HEK293 (cell line): Measurements from ENCODE around the gene GPRC5D.

Experiments
- CTCF ChIA-PET: fragments of 350-600 bp; formaldehyde crosslinking; extraction: SDS; loops from one replicate; lab custom pipeline; 2021; ENCODE audit warnings: antibody characterized with exemption; lab: Yijun Ruan, JAX
- POLR2A ChIA-PET: fragments of 300-600 bp; formaldehyde crosslinking; extraction: SDS; loops from one replicate; lab custom pipeline; 2020; ENCODE audit warnings: antibody characterized with exemption, inconsistent platforms; lab: Yijun Ruan, JAX
- H3K27ac ChIP-seq: fragments of 200-500 bp; sonication (Bioruptor generic); 2 replicates; pipeline ENCODE4 v1.5.1; 2014; ENCODE audit warnings: low read depth, low read length, control low read depth, inconsistent platforms; ENCODE audit errors: extremely low read depth
- H3K36me3 ChIP-seq, 2 experiments: fragments of 200-500 bp in 1 of 2; sonication (Bioruptor generic) in 1 of 2; 1 replicate in 1 of 2; 2 replicates in 1 of 2; pipeline ENCODE4 v1.5.1; 2014 to 2017; ENCODE audit warnings: inconsistent platforms in 2 of 2, low read length in 2 of 2; ENCODE audit not compliant: control insufficient read depth in 2 of 2, insufficient read depth in 1 of 2
- H3K4me1 ChIP-seq: fragments of 200-500 bp; sonication (Bioruptor generic); 2 replicates; pipeline ENCODE4 v1.5.1; 2014; ENCODE audit warnings: mild to moderate bottlenecking, low read length, inconsistent platforms; ENCODE audit not compliant: control insufficient read depth, insufficient read depth
- H3K4me3 ChIP-seq: 2 replicates; pipeline ENCODE4 v1.5.1; 2011; ENCODE audit warnings: low read depth, mild to moderate bottlenecking, control low read depth, low read length, moderate library complexity
- H3K9me3 ChIP-seq: fragments of 200-500 bp; sonication (Bioruptor generic); 2 replicates; pipeline ENCODE4 v1.5.1; 2014; ENCODE audit warnings: low read depth, low read length, inconsistent platforms; ENCODE audit not compliant: control insufficient read depth, insufficient read depth
- FEZF1 ChIP-seq: fragments of 450-650 bp; formaldehyde crosslinking; IDR thresholded peaks from 2 replicates; pipeline ENCODE4 v1.5.1; 2016; ENCODE audit warnings: missing biosample characterization, missing genetic modification characterization
- GLIS2 ChIP-seq: fragments of 450-650 bp; formaldehyde crosslinking; IDR thresholded peaks from 2 replicates; pipeline ENCODE4 v1.5.1; 2016; ENCODE audit warnings: missing biosample characterization, missing genetic modification characterization
- KLF1 ChIP-seq: fragments of 450-650 bp; formaldehyde crosslinking; IDR thresholded peaks from 2 replicates; pipeline ENCODE4 v1.5.1; 2016; ENCODE audit warnings: missing biosample characterization, missing genetic modification characterization
- KLF16 ChIP-seq: fragments of 450-650 bp; formaldehyde crosslinking; IDR thresholded peaks from 2 replicates; pipeline ENCODE4 v1.5.1; 2017; ENCODE audit warnings: missing biosample characterization, missing genetic modification characterization
- SCRT1 ChIP-seq: fragments of 450-650 bp; formaldehyde crosslinking; IDR thresholded peaks from 2 replicates; pipeline ENCODE4 v1.5.1; 2016; ENCODE audit warnings: missing biosample characterization, missing genetic modification characterization, borderline replicate concordance
- SCRT2 ChIP-seq: fragments of 450-650 bp; formaldehyde crosslinking; IDR thresholded peaks from 2 replicates; pipeline ENCODE4 v1.5.1; 2016; ENCODE audit warnings: missing biosample characterization, missing genetic modification characterization
- ZBTB17 ChIP-seq: fragments of 450-650 bp; formaldehyde crosslinking; IDR thresholded peaks from 2 replicates; pipeline ENCODE4 v1.5.1; 2016; ENCODE audit warnings: missing biosample characterization, missing genetic modification characterization
- ZEB2 ChIP-seq: fragments of 450-650 bp; formaldehyde crosslinking; IDR thresholded peaks from 2 replicates; pipeline ENCODE4 v1.5.1; 2016; ENCODE audit warnings: missing biosample characterization, missing genetic modification characterization
- ZFP3 ChIP-seq: fragments of 450-650 bp; formaldehyde crosslinking; IDR thresholded peaks from 2 replicates; pipeline ENCODE4 v1.5.1; 2016; ENCODE audit warnings: low read depth, missing biosample characterization, missing genetic modification characterization
- ZNF10 ChIP-seq: fragments of 450-650 bp; formaldehyde crosslinking; IDR thresholded peaks from 2 replicates; pipeline ENCODE4 v1.5.1; 2017; ENCODE audit warnings: missing biosample characterization, missing genetic modification characterization
- ZNF23 ChIP-seq: fragments of 450-650 bp; formaldehyde crosslinking; IDR thresholded peaks from 2 replicates; pipeline ENCODE4 v1.5.1; 2016; ENCODE audit warnings: missing biosample characterization, missing genetic modification characterization, borderline replicate concordance
- ZNF341 ChIP-seq: fragments of 450-650 bp; formaldehyde crosslinking; IDR thresholded peaks from 2 replicates; pipeline ENCODE4; 2016; ENCODE audit warnings: low read depth, missing biosample characterization, missing genetic modification characterization
- ZNF366 ChIP-seq: fragments of 450-650 bp; formaldehyde crosslinking; conservative IDR thresholded peaks from 2 replicates; pipeline ENCODE4 v1.5.1; 2016; ENCODE audit warnings: missing biosample characterization, missing genetic modification characterization
- ZNF391 ChIP-seq: fragments of 450-650 bp; formaldehyde crosslinking; IDR thresholded peaks from 2 replicates; pipeline ENCODE4 v1.5.1; 2016; ENCODE audit warnings: low read depth, missing biosample characterization, missing genetic modification characterization, borderline replicate concordance
- ZNF423 ChIP-seq: fragments of 450-650 bp; formaldehyde crosslinking; IDR thresholded peaks from 2 replicates; pipeline ENCODE4 v1.5.1; 2016; ENCODE audit warnings: missing biosample characterization, missing genetic modification characterization
- ZNF571 ChIP-seq: fragments of 450-650 bp; formaldehyde crosslinking; IDR thresholded peaks from 2 replicates; pipeline ENCODE4 v1.5.0; 2017; ENCODE audit warnings: missing biosample characterization, missing genetic modification characterization
- ZNF600 ChIP-seq: fragments of 450-650 bp; formaldehyde crosslinking; IDR thresholded peaks from 2 replicates; pipeline ENCODE4 v1.5.1; 2016; ENCODE audit warnings: missing biosample characterization, missing genetic modification characterization
- ZNF76 ChIP-seq: fragments of 450-650 bp; formaldehyde crosslinking; IDR thresholded peaks from 2 replicates; pipeline ENCODE4; 2016; ENCODE audit warnings: low read depth, missing biosample characterization, missing genetic modification characterization, borderline replicate concordance
- TF ChIP-seq, protein P1 (sequence below): fragments of 450-650 bp; formaldehyde crosslinking; IDR thresholded peaks from 2 replicates; pipeline ENCODE4 v1.5.1; 2016; ENCODE audit warnings: missing biosample characterization, missing genetic modification characterization
- TF ChIP-seq, protein P2 (sequence below): fragments of 450-650 bp; formaldehyde crosslinking; IDR thresholded peaks from 2 replicates; pipeline ENCODE4 v1.5.1; 2016; ENCODE audit warnings: missing biosample characterization, missing genetic modification characterization
- TF ChIP-seq, protein P3 (sequence below): fragments of 450-650 bp; formaldehyde crosslinking; IDR thresholded peaks from 2 replicates; pipeline ENCODE4 v1.5.1; 2017; ENCODE audit warnings: missing biosample characterization, missing genetic modification characterization
- TF ChIP-seq, protein P4 (sequence below): fragments of 450-650 bp; formaldehyde crosslinking; IDR thresholded peaks from 2 replicates; pipeline ENCODE4 v1.5.1; 2016; ENCODE audit warnings: missing biosample characterization, missing genetic modification characterization

GPRC5D gene

DNA sequence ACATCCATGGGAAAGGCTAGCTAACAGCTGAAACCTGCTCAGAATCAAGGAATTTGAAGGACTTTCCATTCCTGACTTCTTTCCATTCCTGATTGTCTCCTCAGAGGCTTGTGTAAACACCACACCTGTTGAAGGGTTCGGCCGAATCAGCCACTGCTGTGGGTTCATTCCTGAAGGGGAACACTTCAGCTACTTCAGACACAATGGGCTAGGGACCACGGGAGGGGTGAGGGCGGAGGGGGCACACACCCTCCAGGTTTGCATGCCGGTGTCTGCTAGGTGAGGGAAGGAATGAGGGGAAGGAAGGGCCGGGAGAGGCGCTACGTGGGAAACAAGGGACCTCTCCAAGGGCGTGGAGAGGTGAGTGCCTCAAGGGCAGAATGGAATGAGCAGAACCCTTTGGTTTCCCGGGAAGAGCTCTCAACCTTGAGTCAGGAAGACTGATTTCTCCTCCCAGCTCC lies 59.3 kb downstream of the GPRC5D start:
- Histone ChIP-seq H3K9me3 (no peaks in the 10 kb centered on the region), H3K4me1 (peaks cover 9% of the 10 kb centered on the region), H3K27ac (no peak overlapping the region; the same call in 1 of the 2 replicates), H3K36me3 (no peaks in the 10 kb centered on the region), H3K4me3 (peak overlapping the region; percentile 59)
- POLR2A ChIA-PET = interaction anchor here (0.6 to 3.3 kb wide), 15 partner anchors 8 to 167 kb away, joined by 3 to 24 read pairs (median 3); no protein-coding TSS in a partner anchor
- CTCF ChIA-PET = interaction anchor here (0.7 to 4.3 kb wide), 9 partner anchors 12 to 320 kb away, joined by 3 to 44 read pairs (median 7); partner anchors contain the start of gene DDX47
- TF ChIP-seq ZNF10 (tag by site-specific recombination) (peak; percentile 53; the same call in 1 of the 2 replicates), ZNF366 (tag by site-specific recombination) (0 out of 2 replicates have a peak, but pooled peaks have one; percentile 28), SCRT2 (tag by site-specific recombination) (peak; percentile 99), SCRT1 (peak; percentile 95), GLIS2 (tag by site-specific recombination) (0 out of 2 replicates have a peak, but pooled peaks have one; percentile 36), KLF1 (tag by site-specific recombination) (peak; percentile 74), ZNF391 (no peak), ZNF423 (no peak)
- TF ChIP-seq, protein P1, sequence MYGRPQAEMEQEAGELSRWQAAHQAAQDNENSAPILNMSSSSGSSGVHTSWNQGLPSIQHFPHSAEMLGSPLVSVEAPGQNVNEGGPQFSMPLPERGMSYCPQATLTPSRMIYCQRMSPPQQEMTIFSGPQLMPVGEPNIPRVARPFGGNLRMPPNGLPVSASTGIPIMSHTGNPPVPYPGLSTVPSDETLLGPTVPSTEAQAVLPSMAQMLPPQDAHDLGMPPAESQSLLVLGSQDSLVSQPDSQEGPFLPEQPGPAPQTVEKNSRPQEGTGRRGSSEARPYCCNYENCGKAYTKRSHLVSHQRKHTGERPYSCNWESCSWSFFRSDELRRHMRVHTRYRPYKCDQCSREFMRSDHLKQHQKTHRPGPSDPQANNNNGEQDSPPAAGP = peak; percentile 71; the same call in 1 of the 2 replicates
- TF ChIP-seq, protein P2, sequence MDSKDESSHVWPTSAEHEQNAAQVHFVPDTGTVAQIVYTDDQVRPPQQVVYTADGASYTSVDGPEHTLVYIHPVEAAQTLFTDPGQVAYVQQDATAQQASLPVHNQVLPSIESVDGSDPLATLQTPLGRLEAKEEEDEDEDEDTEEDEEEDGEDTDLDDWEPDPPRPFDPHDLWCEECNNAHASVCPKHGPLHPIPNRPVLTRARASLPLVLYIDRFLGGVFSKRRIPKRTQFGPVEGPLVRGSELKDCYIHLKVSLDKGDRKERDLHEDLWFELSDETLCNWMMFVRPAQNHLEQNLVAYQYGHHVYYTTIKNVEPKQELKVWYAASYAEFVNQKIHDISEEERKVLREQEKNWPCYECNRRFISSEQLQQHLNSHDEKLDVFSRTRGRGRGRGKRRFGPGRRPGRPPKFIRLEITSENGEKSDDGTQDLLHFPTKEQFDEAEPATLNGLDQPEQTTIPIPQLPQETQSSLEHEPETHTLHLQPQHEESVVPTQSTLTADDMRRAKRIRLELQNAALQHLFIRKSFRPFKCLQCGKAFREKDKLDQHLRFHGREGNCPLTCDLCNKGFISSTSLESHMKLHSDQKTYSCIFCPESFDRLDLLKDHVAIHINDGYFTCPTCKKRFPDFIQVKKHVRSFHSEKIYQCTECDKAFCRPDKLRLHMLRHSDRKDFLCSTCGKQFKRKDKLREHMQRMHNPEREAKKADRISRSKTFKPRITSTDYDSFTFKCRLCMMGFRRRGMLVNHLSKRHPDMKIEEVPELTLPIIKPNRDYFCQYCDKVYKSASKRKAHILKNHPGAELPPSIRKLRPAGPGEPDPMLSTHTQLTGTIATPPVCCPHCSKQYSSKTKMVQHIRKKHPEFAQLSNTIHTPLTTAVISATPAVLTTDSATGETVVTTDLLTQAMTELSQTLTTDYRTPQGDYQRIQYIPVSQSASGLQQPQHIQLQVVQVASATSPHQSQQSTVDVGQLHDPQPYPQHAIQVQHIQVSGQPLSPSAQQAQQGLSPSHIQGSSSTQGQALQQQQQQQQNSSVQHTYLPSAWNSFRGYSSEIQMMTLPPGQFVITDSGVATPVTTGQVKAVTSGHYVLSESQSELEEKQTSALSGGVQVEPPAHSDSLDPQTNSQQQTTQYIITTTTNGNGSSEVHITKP (tag by site-specific recombination) = 0 out of 2 replicates have a peak, but pooled peaks have one; percentile 28
- TF ChIP-seq, protein P3, sequence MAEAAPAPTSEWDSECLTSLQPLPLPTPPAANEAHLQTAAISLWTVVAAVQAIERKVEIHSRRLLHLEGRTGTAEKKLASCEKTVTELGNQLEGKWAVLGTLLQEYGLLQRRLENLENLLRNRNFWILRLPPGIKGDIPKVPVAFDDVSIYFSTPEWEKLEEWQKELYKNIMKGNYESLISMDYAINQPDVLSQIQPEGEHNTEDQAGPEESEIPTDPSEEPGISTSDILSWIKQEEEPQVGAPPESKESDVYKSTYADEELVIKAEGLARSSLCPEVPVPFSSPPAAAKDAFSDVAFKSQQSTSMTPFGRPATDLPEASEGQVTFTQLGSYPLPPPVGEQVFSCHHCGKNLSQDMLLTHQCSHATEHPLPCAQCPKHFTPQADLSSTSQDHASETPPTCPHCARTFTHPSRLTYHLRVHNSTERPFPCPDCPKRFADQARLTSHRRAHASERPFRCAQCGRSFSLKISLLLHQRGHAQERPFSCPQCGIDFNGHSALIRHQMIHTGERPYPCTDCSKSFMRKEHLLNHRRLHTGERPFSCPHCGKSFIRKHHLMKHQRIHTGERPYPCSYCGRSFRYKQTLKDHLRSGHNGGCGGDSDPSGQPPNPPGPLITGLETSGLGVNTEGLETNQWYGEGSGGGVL (tag by site-specific recombination) = no peak

DNA sequence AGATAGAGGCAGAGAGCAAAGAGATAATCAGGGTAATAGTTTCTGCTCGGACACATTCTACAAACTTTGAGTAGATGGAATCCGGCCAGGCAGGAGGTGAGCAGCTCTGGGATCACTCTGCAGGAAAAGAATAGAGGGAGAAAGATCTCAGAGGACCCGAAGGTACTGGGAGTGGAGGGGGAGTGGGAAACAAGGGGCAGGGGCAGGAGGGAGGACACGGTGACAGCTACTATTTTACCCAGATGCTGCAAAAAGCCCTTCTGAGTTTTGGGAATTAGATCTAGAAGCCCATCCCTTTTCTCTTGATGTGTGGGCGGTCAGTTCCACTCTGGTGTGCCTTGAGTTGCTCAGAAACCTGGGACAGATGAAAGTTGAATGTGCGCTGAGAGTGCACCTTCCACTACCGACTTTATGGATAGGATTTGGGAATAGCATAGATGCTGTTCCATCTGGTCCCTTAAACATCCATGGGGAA lies 60.1 kb downstream of the GPRC5D start:
- no peaks in the 10 kb centered on the region for H3K36me3 ChIP-seq
- ChIA-PET CTCF (interaction anchor here (0.6 to 4.3 kb wide), 12 partner anchors 11 to 320 kb away, joined by 3 to 44 read pairs (median 5); partner anchors contain the start of gene DDX47), POLR2A (interaction anchor here (0.6 to 3.3 kb wide), 37 partner anchors 9 to 531 kb away, joined by 3 to 24 read pairs (median 5); partner anchors contain the start of gene DDX47)
- peaks cover 9% of the 10 kb centered on the region for H3K4me1 ChIP-seq
- no peaks in the 10 kb centered on the region for H3K9me3 ChIP-seq
- peak overlapping the region; percentile 100 for H3K27ac ChIP-seq
- H3K4me3 ChIP-seq = peak overlapping the region; percentile 59
- no peak for TF ChIP-seq ZNF23
- no peak for TF ChIP-seq KLF16
- TF ChIP-seq FEZF1 (tag by site-specific recombination) = peak; percentile 29; the same call in 1 of the 2 replicates
- TF ChIP-seq ZNF571 (tag by site-specific recombination) = no peak
- TF ChIP-seq ZNF76 (tag by site-specific recombination) = no peak
- TF ChIP-seq ZNF600 = 0 out of 2 replicates have a peak, but pooled peaks have one; percentile 9
- TF ChIP-seq ZEB2 (tag by site-specific recombination) = no peak
- peak; percentile 83 for TF ChIP-seq ZNF341
- no peak for TF ChIP-seq ZFP3
- peak; percentile 96 for TF ChIP-seq ZBTB17
- TF ChIP-seq, protein P4, sequence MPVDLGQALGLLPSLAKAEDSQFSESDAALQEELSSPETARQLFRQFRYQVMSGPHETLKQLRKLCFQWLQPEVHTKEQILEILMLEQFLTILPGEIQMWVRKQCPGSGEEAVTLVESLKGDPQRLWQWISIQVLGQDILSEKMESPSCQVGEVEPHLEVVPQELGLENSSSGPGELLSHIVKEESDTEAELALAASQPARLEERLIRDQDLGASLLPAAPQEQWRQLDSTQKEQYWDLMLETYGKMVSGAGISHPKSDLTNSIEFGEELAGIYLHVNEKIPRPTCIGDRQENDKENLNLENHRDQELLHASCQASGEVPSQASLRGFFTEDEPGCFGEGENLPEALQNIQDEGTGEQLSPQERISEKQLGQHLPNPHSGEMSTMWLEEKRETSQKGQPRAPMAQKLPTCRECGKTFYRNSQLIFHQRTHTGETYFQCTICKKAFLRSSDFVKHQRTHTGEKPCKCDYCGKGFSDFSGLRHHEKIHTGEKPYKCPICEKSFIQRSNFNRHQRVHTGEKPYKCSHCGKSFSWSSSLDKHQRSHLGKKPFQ (tag by site-specific recombination) = no peak
